Stimulated activated CD8-positive, alpha-beta memory T cell treated with anti-CD3 and anti-CD28 coated beads, Interleukin-4, amount 100 ng/mL, for 1 hour (primary cell): ENCODE results near the gene CFAP61.

Experiments
- DNase-seq, 2 donors: peaks; one replicate each; pipeline ENCODE4 v3.0.0-alpha.2; 2020; ENCODE audit warnings: low read depth in 2 of 2, low spot score in 1 of 2

Gene CFAP61

GRCh38 chr20:20173254-20173653 is 120.9 kb downstream of the CFAP61 start:
- no peak for DNase-seq

DNA sequence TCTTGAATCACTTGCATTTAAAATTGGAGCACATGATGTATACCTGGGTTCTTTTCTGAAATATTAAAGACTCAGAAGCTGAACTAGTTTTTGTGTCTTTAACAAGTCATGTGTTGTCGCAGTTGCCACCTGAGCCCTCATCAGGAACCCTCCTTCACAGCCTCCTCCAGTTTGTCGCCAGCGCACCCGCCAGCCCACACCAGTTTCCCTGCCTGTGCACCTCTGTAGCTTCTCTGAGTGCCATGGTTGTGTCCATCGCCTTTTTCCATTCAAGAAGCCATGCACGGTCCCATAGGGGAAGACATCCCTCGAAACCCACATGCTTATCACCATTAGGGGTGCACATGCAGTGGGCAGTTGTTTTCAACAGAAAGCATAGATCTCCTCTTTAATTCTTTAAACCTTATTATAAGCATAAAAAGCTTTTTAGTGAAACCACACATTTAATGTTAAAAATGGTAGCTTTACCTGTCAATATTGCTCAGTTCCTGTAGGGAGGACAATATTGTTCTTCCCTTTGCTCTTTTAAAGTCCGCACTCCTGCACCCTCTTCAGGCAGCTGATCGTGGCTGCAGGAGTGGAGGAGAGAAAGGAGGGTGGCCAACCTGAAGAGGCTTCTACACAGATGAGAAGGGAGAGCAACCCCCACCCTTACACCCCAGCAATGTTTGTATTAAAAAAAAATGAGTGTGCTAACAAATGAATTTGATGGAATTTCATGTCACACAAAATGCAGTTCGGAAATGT is 121.9 kb downstream of the CFAP61 start:
- DNase-seq = no peak

GRCh38 chr20:20181322-20181721 is 129.0 kb downstream of the CFAP61 start:
- peak; percentile 0 to 21 for DNase-seq

DNA sequence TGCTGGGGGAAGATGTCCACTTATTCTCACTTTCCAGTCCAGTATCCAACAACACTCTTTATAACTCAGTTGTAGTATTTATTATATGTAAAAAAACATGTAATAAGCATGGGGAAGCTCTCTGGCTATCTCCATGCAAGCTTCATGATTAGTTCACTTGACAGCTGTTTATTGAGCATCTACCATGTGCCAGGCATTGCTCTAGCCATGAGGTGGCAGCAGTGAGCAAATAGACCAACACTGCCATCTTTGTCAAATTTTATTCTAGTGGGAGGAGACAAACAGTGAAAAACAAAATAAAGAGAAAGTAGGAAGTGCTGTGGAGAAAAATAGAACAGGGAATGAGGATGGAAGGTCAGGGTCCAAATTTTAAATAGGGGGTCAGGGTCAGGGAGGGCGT is 131.8 kb downstream of the CFAP61 start:
- DNase-seq = no peak

DNA sequence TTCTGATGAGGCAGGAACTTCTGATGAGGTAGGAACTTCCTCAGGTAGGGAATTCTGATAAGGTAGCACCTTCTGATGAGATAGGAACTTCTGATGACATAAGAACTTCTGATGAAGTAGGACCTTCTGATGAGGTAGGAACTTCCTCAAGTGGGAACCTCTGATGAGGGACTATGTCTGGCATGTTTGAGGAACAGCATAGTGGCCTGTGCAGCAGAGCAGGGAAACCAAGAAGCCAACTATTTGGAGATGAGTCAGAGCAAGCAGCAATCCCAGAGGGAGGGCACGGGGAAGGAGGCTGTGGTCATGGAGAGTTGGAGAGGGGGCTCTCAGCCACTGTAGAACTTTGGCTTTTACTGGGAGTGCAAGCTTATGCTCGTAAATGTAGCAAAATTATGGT is 132.4 kb downstream of the CFAP61 start:
- DNase-seq = no peak

DNA sequence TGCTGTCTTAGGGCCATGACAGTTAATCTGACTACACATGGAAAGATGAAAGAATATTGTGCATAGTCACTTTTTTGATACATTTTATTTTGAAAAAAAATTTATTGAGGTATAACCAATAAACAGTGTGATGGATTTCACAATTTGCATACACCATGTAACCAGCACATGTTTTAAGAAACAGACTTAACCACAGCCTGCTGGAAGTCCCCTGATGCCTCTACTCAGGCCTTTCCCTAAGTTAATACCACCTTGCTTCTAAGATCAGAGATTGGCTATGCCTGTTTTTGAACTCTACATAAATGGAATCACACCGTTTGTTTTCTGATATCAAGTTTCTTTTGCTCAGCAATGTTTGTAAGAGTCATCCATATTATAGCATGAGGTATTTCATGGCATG is 136.3 kb downstream of the CFAP61 start:
- no peak for DNase-seq

DNA sequence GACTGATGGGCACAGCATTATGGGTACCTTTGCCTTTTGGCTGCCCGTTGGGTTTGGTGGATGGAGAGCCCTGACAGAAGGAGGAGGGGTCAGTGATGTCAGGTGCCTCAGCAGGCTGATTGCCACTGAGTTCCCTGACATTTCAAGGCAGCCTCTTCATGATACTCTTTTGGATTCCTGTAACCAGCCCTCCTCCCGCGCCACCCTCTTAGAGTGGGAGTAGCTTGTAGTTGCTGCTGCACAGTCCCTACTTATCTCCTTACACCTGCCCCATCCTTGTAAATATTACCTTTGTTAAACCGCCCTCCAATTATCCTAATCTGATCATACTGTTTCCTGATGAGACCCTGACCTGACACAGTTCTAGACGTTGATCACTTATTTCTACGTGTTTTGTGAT is 140.0 kb downstream of the CFAP61 start:
- DNase-seq = no peak

GRCh38 chr20:20195021-20195705 is 142.8 kb downstream of the CFAP61 start:
- no peak for DNase-seq

DNA sequence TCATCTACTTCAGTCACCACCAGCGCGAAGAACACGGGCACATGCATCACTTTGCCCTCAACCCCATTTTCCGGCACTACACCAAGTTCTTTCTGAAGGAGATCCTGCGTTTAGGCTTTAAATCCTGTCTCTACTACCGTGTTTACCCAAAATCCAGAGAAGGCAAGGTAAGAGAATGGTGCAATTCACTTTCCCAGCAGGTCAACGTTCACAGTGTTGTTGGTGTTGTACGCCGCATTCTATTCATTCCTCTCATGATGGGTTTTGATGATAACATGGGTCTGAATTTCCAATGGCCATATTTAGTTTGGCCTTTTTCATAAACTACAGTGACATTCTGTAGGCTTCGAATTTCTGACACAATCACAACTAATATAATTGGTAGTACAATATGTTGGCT is 144.3 kb downstream of the CFAP61 start:
- no peak for DNase-seq

DNA sequence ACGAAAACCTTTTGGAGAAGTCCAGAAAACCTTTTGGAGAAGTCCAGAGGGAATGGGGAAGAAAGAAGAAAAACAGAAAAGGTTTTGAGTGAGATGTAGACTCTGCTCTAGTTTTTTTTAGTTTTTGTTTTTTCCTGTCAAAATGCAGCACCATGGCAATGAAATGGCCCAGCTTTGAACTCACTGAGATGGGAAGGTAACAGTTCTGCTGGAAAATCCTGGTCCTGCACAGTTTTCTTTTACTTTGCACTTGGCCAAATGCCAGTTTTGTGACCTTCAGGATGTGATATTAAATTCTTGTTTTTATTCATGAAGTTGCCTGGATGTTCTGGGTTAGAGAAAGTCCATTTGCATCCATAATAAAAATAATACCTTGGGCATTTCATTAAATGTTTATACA is 145.7 kb downstream of the CFAP61 start:
- DNase-seq = no peak

- no peak for DNase-seq
Observed at GRCh38 chr20:20199361-20200160, 147.2 kb downstream of the CFAP61 start.

- no peak for DNase-seq
Observed at GRCh38 chr20:20201124-20201523, 148.8 kb downstream of the CFAP61 start.

DNA sequence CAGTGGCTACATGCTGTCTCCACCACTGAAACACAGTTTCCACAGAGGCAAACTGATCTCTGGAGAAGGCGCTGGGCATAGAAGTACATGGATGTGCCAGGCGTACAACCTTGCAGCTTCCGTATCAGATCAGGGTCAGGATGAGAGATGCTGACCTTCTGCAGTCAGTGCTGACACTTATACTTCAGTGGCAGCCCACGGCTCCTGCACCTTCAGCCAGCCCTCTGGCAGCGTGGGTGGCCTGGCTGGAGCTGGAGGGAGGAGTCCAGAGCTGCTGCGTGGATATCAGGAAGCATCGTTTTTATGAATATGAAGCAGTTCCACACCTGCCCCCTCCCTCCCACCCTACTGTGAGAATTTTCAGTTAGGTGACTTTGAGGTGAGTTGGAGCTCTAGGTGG is 149.3 kb downstream of the CFAP61 start:
- DNase-seq = no peak

- DNase-seq = no peak
Observed at GRCh38 chr20:20202768-20203167, 150.4 kb downstream of the CFAP61 start.

DNA sequence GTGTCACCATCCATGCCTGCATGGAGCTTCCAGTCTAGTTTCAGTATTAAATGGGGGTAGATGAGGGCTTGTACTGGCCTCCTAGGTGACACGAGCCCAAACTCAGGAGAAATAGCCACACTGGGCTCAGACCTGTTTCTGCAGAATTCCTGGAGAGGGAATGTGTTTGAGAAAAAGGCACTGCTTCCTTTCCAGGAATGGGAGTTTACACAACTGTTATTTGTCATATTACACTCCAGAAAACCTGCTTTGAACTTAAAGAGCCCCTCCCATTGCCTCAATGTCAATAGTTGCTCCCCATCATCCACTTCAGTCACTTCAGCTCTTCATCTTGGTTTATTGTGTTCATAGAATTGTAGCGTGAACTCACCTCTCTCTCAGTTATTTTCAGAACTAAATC is 151.5 kb downstream of the CFAP61 start:
- DNase-seq = no peak

GRCh38 chr20:20204256-20204655 is 151.9 kb downstream of the CFAP61 start:
- no peak for DNase-seq

DNA sequence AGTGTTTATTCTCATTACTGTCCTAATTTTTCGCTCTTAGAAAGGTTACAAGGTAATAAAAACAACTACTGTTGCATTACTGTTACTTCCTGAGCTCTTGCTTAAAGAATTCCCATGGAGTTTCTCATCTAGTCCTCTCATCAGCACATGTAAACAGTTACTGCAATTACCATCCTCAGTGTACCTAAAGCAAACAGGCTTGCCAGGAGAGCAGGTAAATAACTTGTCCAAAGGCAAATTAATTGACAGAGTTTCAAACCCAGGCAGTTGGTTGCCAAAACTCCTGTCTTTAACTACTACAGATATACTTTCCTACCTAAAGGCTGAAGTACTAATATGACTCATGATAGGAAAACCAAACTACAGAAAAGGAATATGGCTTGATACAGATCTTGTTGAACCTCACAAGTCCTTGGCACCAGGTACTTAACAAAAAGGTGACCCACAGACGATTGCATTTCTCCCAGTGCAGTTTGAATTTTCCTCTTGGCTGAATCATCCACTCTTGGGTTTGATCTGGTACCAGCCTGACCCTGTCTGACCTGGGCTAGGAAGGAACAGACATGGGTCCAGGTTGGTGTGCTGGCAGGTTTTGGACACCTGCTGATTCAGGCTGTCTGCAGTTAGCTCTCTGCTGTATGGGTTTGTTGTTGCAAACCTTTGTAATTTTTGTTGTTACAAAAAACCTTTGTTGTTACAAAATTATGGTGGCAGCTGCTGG is 153.0 kb downstream of the CFAP61 start:
- no peak for DNase-seq

GRCh38 chr20:20205862-20206236 is 153.5 kb downstream of the CFAP61 start:
- no peak for DNase-seq

DNA sequence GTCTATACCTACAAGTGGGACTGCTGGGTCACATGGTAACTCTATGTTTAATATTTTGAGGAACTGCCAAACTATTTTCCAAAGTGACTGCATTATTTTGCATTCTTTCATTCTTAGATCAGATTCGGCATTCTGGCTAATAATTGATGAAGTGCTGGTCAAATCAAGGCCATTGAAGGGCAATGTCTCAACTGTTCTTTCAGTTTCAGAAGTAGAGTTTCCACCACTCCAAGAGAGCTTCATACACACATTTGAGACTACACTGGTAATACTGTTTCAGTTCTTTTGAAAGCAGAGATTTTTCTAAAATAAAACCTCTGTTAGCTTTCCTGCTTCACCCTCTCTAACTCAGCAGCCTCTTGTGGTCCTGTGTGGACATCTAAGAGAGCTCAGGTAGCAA is 154.5 kb downstream of the CFAP61 start:
- no peak for DNase-seq

DNA sequence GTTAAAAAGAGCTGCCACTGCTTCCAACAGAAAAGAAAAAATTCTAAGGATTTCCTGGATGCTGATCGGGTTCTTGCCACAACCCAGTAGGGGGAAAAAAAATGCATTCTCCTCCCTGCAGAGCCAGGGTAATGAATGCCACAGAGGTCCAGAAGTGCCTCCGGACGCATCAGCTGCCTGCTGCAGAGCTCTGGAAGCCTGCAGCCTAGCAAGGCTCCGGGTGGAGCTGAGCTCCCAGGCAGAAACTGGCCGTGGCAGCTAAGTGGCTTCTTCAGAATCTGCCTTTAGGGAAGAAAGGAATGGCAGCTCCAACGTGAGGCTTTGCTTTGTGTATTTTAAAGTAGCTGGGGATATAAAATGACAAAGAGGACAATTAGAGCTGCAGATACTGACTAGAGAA is 155.0 kb downstream of the CFAP61 start:
- no peak for DNase-seq

DNA sequence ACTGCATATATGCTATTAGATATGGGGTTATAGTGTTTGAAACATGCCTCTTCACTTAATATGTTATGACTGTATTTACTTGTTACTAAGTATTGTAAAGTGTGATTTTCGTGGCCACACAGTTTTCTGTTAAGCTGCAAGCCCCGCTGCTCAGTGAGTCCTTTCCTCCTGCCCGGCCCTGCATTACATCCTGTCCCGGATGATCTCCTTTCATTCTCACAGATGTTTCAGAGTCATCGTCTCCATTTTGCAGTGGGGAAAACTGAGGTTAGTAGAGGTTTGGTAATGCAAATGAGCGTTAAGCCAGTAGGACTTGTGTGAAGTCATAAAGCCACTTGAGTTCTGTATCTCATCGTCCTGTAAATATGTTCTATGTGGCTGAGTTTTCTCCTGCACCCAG is 155.5 kb downstream of the CFAP61 start:
- DNase-seq = no peak

- DNase-seq = no peak
Observed at GRCh38 chr20:20209684-20210083, 157.4 kb downstream of the CFAP61 start.
